Activated CD8-positive, alpha-beta T cell treated with anti-CD3 and anti-CD28 coated beads for 36 hours (primary cell): ENCODE results near the gene EIF4B. TPM values are rescaled to one million over a fixed set of nuclear protein-coding genes. Genes with fewer than 3 reads are reported as not detected.
"Not testable (repeated sequence)": the region's sequence is repeated elsewhere in the genome, so short reads cannot be mapped to it uniquely, and the experiment has no call there.

Source experiments
- ATAC-seq: fragments of 200-7000 bp; cut with Tn5 transposase; one replicate; pipeline ENCODE4 v1.10.0; 2021; ENCODE audit warnings: mild to moderate bottlenecking, moderate library complexity
- CTCF ChIA-PET: fragments of 350-600 bp; sonication (Branson Sonifier 250); formaldehyde crosslinking; loops from one replicate; lab custom pipeline; 2021; ENCODE audit warnings: antibody characterized with exemption; lab: Charles Lee
- POLR2A ChIA-PET: fragments of 350-600 bp; sonication (Branson Sonifier 250); formaldehyde crosslinking; loops from one replicate; lab custom pipeline; 2021; ENCODE audit warnings: antibody characterized with exemption; lab: Charles Lee
- DNase-seq: peaks from one replicate; pipeline ENCODE4 v3.0.0-alpha.2; 2020
- H3K27ac Mint-ChIP-seq: one replicate; pipeline ENCODE4 v1.8.0; 2021; ENCODE audit warnings: mild to moderate bottlenecking, mixed read lengths
- H3K27me3 Mint-ChIP-seq: one replicate; pipeline ENCODE4 v1.8.0; 2021; ENCODE audit warnings: mixed read lengths
- H3K36me3 Mint-ChIP-seq: one replicate; pipeline ENCODE4 v1.8.0; 2021; ENCODE audit warnings: low read depth, mixed read lengths
- H3K4me1 Mint-ChIP-seq: one replicate; pipeline ENCODE4 v1.8.0; 2021; ENCODE audit warnings: low read depth, mixed read lengths
- H3K4me3 Mint-ChIP-seq: one replicate; pipeline ENCODE4 v1.8.0; 2021; ENCODE audit warnings: mild to moderate bottlenecking, moderate library complexity, mixed read lengths
- H3K9me3 Mint-ChIP-seq: one replicate; pipeline ENCODE4 v1.8.0; 2021; ENCODE audit warnings: mixed read lengths
- CTCF ChIP-seq: fragments of 200-600 bp; IDR thresholded peaks from one replicate; pipeline ENCODE4 v1.8.0; 2022; ENCODE audit warnings: antibody characterized with exemption, mild to moderate bottlenecking
- intact Hi-C: fragments of 100-400 bp; cut with micrococcal nuclease; formaldehyde crosslinking; loops from one replicate; pipeline ENCODE4 v1.10.0; 2022
- total RNA-seq, 2 experiments: library from RNA; stranded (reverse); gene quantifications; one replicate each; pipeline ENCODE4 v1.2.3, GENCODE V29; 2021

Gene EIF4B
- total RNA-seq, 2 experiments from 2014 or later: 789 to 814 TPM

- Mint-ChIP-seq H3K36me3 (no peaks in the 10 kb centered on the region), H3K4me1 (no peaks in the 10 kb centered on the region), H3K9me3 (no peaks in the 10 kb centered on the region), H3K4me3 (no peak overlapping the region), H3K27me3 (peaks cover 27% of the 10 kb centered on the region), H3K27ac (no peak overlapping the region)
- CTCF ChIA-PET: interaction anchor here (0.7 to 12.9 kb wide), 64 partner anchors 9 to 808 kb away, joined by 3 to 552 read pairs (median 4); partner anchors contain the start of genes EIF4B and KRT8
- intact Hi-C loops: loop anchor here (1.0 kb wide), 1 partner anchor 97 kb away; no protein-coding TSS in a partner anchor
- POLR2A ChIA-PET: interaction anchor here (1.4 kb wide), 1 partner anchor 96 kb away, joined by 5 read pairs; no protein-coding TSS in a partner anchor
- TF ChIP-seq CTCF: peak; percentile 97
- DNase-seq (peak; percentile 93), ATAC-seq (peak; percentile 95)
Observed at GRCh38 chr12:52980650-52981423, 25.4 kb upstream of the EIF4B start.

- Mint-ChIP-seq H3K36me3 (no peaks in the 10 kb centered on the region), H3K27me3 (peaks cover 13% of the 10 kb centered on the region), H3K9me3 (no peaks in the 10 kb centered on the region), H3K27ac (no peak overlapping the region), H3K4me1 (no peaks in the 10 kb centered on the region), H3K4me3 (no peak overlapping the region)
- CTCF ChIA-PET: interaction anchor here (0.6 to 12.9 kb wide), 2 partner anchors 21 to 105 kb away, joined by 3 to 552 read pairs; no protein-coding TSS in a partner anchor
- no peak for DNase-seq
- POLR2A ChIA-PET: no interaction called here
- no peak for ATAC-seq
- TF ChIP-seq CTCF: no peak
- intact Hi-C loops: no loop called here
Observed at GRCh38 chr12:52984136-52984535, 22.1 kb upstream of the EIF4B start.

- intact Hi-C loops: no loop called here
- Mint-ChIP-seq H3K27ac (no peak overlapping the region), H3K4me3 (no peak overlapping the region), H3K27me3 (no peaks in the 10 kb centered on the region), H3K4me1 (no peaks in the 10 kb centered on the region), H3K36me3 (no peaks in the 10 kb centered on the region), H3K9me3 (no peaks in the 10 kb centered on the region)
- POLR2A ChIA-PET: no interaction called here
- ATAC-seq (no peak), DNase-seq (no peak)
- CTCF ChIA-PET: interaction anchor here (0.9 to 12.9 kb wide), 2 partner anchors 11 to 110 kb away, joined by 4 to 552 read pairs; no protein-coding TSS in a partner anchor
- no peak for TF ChIP-seq CTCF
Observed at GRCh38 chr12:52988898-52989297, 17.4 kb upstream of the EIF4B start.

GRCh38 chr12:52990206-52990605 is 16.1 kb upstream of the EIF4B start:
- intact Hi-C loops: no loop called here
- ATAC-seq (no peak), DNase-seq (no peak)
- Mint-ChIP-seq H3K4me3 (no peak overlapping the region), H3K27ac (no peak overlapping the region), H3K27me3 (no peaks in the 10 kb centered on the region), H3K9me3 (no peaks in the 10 kb centered on the region), H3K4me1 (no peaks in the 10 kb centered on the region), H3K36me3 (no peaks in the 10 kb centered on the region)
- TF ChIP-seq CTCF: no peak
- CTCF ChIA-PET: no interaction called here
- POLR2A ChIA-PET: interaction anchor here (0.6 kb wide), 1 partner anchor 15 kb away, joined by 3 read pairs; no protein-coding TSS in a partner anchor

- H3K9me3 Mint-ChIP-seq, H3K36me3 Mint-ChIP-seq, H3K4me3 Mint-ChIP-seq, H3K27me3 Mint-ChIP-seq, DNase-seq, ATAC-seq, intact Hi-C loops, H3K4me1 Mint-ChIP-seq, H3K27ac Mint-ChIP-seq: not testable (repeated sequence)
- POLR2A ChIA-PET: interaction anchor here (0.7 kb wide), 1 partner anchor 40 kb away, joined by 3 read pairs; no protein-coding TSS in a partner anchor
- CTCF ChIA-PET: interaction anchor here (1.1 to 2.9 kb wide), 5 partner anchors 12 to 122 kb away, joined by 3 to 25 read pairs (median 5); no protein-coding TSS in a partner anchor
Observed at GRCh38 chr12:52992240-52992639, 14.0 kb upstream of the EIF4B start.
